Stromal cell of bone marrow (primary cell): ENCODE measurements around the gene CD37.
"Not testable (repeated sequence)": the region's sequence is repeated elsewhere in the genome, so short reads cannot be mapped to it uniquely, and the experiment has no call there.

Experiments used
- DNase-seq: peaks from one replicate; pipeline ENCODE4 v3.0.0-alpha.2; 2012; ENCODE audit warnings: low read depth

CD37 gene

GRCh38 chr19:49347835-49348234 is 12.6 kb downstream of the CD37 start:
- DNase-seq = peak; percentile 67

- no peak for DNase-seq
These were observed 13.3 kb downstream of the CD37 start for GRCh38 chr19:49348305-49349189.

- no peak for DNase-seq
These were observed 14.4 kb downstream of the CD37 start for GRCh38 chr19:49349567-49349966.

GRCh38 chr19:49355909-49356353 is 20.7 kb downstream of the CD37 start:
- DNase-seq = no peak

- no peak for DNase-seq
These were observed 21.2 kb downstream of the CD37 start for GRCh38 chr19:49356382-49356781.

GRCh38 chr19:49357186-49357585 is 22.0 kb downstream of the CD37 start:
- DNase-seq = no peak

GRCh38 chr19:49359851-49360820 is 24.9 kb downstream of the CD37 start:
- DNase-seq = no peak

- peak; percentile 60 for DNase-seq
These were observed 26.3 kb downstream of the CD37 start for GRCh38 chr19:49361438-49362047.

GRCh38 chr19:49362048-49362928 is 27.1 kb downstream of the CD37 start, which contains the start of gene TEAD2:
Gene TEAD2, minus strand, starts transcription at chr19:49362416. Its CDS starts 2,341 bp downstream, at chr19:49360075.
- DNase-seq = peak; percentile 42

GRCh38 chr19:49362929-49363267 is 27.7 kb downstream of the CD37 start:
- no peak for DNase-seq

- DNase-seq = peak; percentile 97
These were observed 28.3 kb downstream of the CD37 start, which contains the start of gene DKKL1 for GRCh38 chr19:49363268-49364082. Gene DKKL1, plus strand, starts transcription at chr19:49363877. Its CDS starts 122 bp downstream, at chr19:49363999.

GRCh38 chr19:49364083-49364737 is 29.0 kb downstream of the CD37 start:
- DNase-seq = no peak

GRCh38 chr19:49366110-49366509 is 30.9 kb downstream of the CD37 start:
- no peak for DNase-seq

- no peak for DNase-seq
These were observed 33.6 kb downstream of the CD37 start for GRCh38 chr19:49368711-49369358.

- DNase-seq = no peak
These were observed 36.0 kb downstream of the CD37 start for GRCh38 chr19:49371184-49371583.

GRCh38 chr19:49373174-49373573 is 38.0 kb downstream of the CD37 start:
- not testable (repeated sequence) for DNase-seq

GRCh38 chr19:49374665-49375434 is 39.6 kb downstream of the CD37 start:
- no peak for DNase-seq

- no peak for DNase-seq
These were observed 43.3 kb downstream of the CD37 start for GRCh38 chr19:49378512-49378911.
